Measurements from ENCODE around the gene ABR.

ABR gene

GRCh38 chr17:1108765-1109605 is 70.8 kb downstream of the ABR start:
- Histone ChIP-seq H3K79me2 (ENCODE audit: low read length) (peaks cover 18% of the 10 kb centered on the region; the same call in 1 of the 2 replicates), H4K20me1 (ENCODE audit: insufficient read depth, low read length) (peaks cover 11% of the 10 kb centered on the region; the same call in 1 of the 2 replicates), H2AFZ (ENCODE audit: low read depth, low read length) (no peak overlapping the region), H3K27me3 (ENCODE audit: low read depth, low read length) (no peaks in the 10 kb centered on the region), H3K27ac (ENCODE audit: low read length) (no peak overlapping the region), H3K4me3 (ENCODE audit: low read length) (peak overlapping the region; percentile 87), H3K9me3 (ENCODE audit: insufficient read depth, low read length) (no peaks in the 10 kb centered on the region), H3K36me3 (replicated peaks; ENCODE audit: low read depth, low read length) (no peaks in the 10 kb centered on the region), H3K4me1 (ENCODE audit: low read length) (peaks cover 9% of the 10 kb centered on the region; the same call in 1 of the 2 replicates), H3K9ac (ENCODE audit: low read length) (peak overlapping the region; percentile 65), H3K4me2 (ENCODE audit: low read length) (peak overlapping the region; percentile 81)
- no peak for TF ChIP-seq EZH2phosphoT487 (IDR thresholded peaks at IDR 0.05; ENCODE audit: low read depth)
- TF ChIP-seq, protein P1, sequence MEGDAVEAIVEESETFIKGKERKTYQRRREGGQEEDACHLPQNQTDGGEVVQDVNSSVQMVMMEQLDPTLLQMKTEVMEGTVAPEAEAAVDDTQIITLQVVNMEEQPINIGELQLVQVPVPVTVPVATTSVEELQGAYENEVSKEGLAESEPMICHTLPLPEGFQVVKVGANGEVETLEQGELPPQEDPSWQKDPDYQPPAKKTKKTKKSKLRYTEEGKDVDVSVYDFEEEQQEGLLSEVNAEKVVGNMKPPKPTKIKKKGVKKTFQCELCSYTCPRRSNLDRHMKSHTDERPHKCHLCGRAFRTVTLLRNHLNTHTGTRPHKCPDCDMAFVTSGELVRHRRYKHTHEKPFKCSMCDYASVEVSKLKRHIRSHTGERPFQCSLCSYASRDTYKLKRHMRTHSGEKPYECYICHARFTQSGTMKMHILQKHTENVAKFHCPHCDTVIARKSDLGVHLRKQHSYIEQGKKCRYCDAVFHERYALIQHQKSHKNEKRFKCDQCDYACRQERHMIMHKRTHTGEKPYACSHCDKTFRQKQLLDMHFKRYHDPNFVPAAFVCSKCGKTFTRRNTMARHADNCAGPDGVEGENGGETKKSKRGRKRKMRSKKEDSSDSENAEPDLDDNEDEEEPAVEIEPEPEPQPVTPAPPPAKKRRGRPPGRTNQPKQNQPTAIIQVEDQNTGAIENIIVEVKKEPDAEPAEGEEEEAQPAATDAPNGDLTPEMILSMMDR (IDR thresholded peaks at IDR 0.05; ENCODE audit: low read depth, low read length) = no peak

DNA sequence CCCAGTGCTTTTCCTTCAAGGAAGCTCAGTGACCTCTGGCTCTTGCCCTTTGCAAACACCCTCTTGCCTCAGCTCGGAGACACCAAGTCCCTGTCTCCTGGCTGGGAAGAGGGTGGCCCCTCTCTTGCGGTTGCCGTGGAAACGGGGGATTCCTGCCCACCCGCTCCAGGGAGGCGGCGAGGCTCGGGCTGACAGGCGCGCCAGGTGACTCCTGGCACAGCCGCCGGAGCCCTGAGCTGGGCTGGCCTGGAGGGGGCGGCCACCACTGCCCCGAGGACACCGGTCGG is 71.4 kb downstream of the ABR start:
- Histone ChIP-seq H3K36me3 (replicated peaks; ENCODE audit: low read depth, low read length) (no peaks in the 10 kb centered on the region), H3K4me2 (ENCODE audit: low read length) (peak overlapping the region; percentile 81), H3K9me3 (ENCODE audit: insufficient read depth, low read length) (no peaks in the 10 kb centered on the region), H3K4me3 (ENCODE audit: low read length) (peak overlapping the region; percentile 87), H2AFZ (ENCODE audit: low read depth, low read length) (no peak overlapping the region), H3K9ac (ENCODE audit: low read length) (peak overlapping the region; percentile 57; the same call in 1 of the 2 replicates), H3K79me2 (ENCODE audit: low read length) (peaks cover 18% of the 10 kb centered on the region; the same call in 1 of the 2 replicates), H4K20me1 (ENCODE audit: insufficient read depth, low read length) (peaks cover 11% of the 10 kb centered on the region; the same call in 1 of the 2 replicates), H3K4me1 (ENCODE audit: low read length) (peaks cover 9% of the 10 kb centered on the region; the same call in 1 of the 2 replicates), H3K27ac (ENCODE audit: low read length) (no peak overlapping the region), H3K27me3 (ENCODE audit: low read depth, low read length) (no peaks in the 10 kb centered on the region)
- TF ChIP-seq EZH2phosphoT487 (IDR thresholded peaks at IDR 0.05; ENCODE audit: low read depth) = no peak

GRCh38 chr17:1107777-1108477 is 71.9 kb downstream of the ABR start:
- no peak overlapping the region for H3K9ac ChIP-seq (ENCODE audit: low read length)
- H2AFZ ChIP-seq (ENCODE audit: low read depth, low read length) = no peak overlapping the region
- peaks cover 11% of the 10 kb centered on the region; the same call in 1 of the 2 replicates for H4K20me1 ChIP-seq (ENCODE audit: insufficient read depth, low read length)
- peaks cover 9% of the 10 kb centered on the region; the same call in 1 of the 2 replicates for H3K4me1 ChIP-seq (ENCODE audit: low read length)
- no peak overlapping the region for H3K27ac ChIP-seq (ENCODE audit: low read length)
- peaks cover 18% of the 10 kb centered on the region; the same call in 1 of the 2 replicates for H3K79me2 ChIP-seq (ENCODE audit: low read length)
- no peaks in the 10 kb centered on the region for H3K27me3 ChIP-seq (ENCODE audit: low read depth, low read length)
- TF ChIP-seq, protein P1 (IDR thresholded peaks at IDR 0.05; ENCODE audit: low read depth, low read length) = no peak
- TF ChIP-seq EZH2phosphoT487 (IDR thresholded peaks at IDR 0.05; ENCODE audit: low read depth) = no peak
- peak overlapping the region; percentile 81 for H3K4me2 ChIP-seq (ENCODE audit: low read length)
- no peaks in the 10 kb centered on the region for H3K9me3 ChIP-seq (ENCODE audit: insufficient read depth, low read length)
- H3K4me3 ChIP-seq (ENCODE audit: low read length) = peak overlapping the region; percentile 87; the same call in 1 of the 2 replicates
- no peaks in the 10 kb centered on the region for H3K36me3 ChIP-seq (replicated peaks; ENCODE audit: low read depth, low read length)

- Histone ChIP-seq H3K27ac (ENCODE audit: low read length) (no peak overlapping the region), H3K4me2 (ENCODE audit: low read length) (no peak overlapping the region), H3K4me3 (ENCODE audit: low read length) (no peak overlapping the region), H3K9ac (ENCODE audit: low read length) (no peak overlapping the region), H3K9me3 (ENCODE audit: insufficient read depth, low read length) (no peaks in the 10 kb centered on the region), H4K20me1 (ENCODE audit: insufficient read depth, low read length) (peaks cover 11% of the 10 kb centered on the region; the same call in 1 of the 2 replicates), H3K4me1 (ENCODE audit: low read length) (peaks cover 9% of the 10 kb centered on the region; the same call in 1 of the 2 replicates), H3K79me2 (ENCODE audit: low read length) (peaks cover 18% of the 10 kb centered on the region; the same call in 1 of the 2 replicates), H3K36me3 (replicated peaks; ENCODE audit: low read depth, low read length) (no peaks in the 10 kb centered on the region), H3K27me3 (ENCODE audit: low read depth, low read length) (no peaks in the 10 kb centered on the region), H2AFZ (ENCODE audit: low read depth, low read length) (no peak overlapping the region)
- TF ChIP-seq EZH2phosphoT487 (IDR thresholded peaks at IDR 0.05; ENCODE audit: low read depth) = no peak
- TF ChIP-seq, protein P1 (IDR thresholded peaks at IDR 0.05; ENCODE audit: low read depth, low read length) = no peak
These were observed 72.6 kb downstream of the ABR start for GRCh38 chr17:1107083-1107776.

Data from OCI-LY3 (cell line).